GM19023 (cell line): ENCODE data around the gene FRK.
A peak's percentile ranks its signal among the peaks of the same experiment; 100 is the strongest.
"Not testable (repeated sequence)": the region's sequence is repeated elsewhere in the genome, so short reads cannot be mapped to it uniquely, and the experiment has no call there.

Experiments
- ATAC-seq: cut with Tn5 transposase; IDR thresholded peaks from one replicate; pipeline ENCODE4 v1.9.1; 2021; ENCODE audit warnings: mild to moderate bottlenecking, moderate library complexity; ENCODE audit not compliant: unreplicated experiment

Gene FRK

GRCh38 chr6:116074732-116075390, 14.2 kb upstream of the FRK start:
- ATAC-seq: no peak

GRCh38 chr6:116073765-116074440, 13.2 kb upstream of the FRK start:
- no peak for ATAC-seq

GRCh38 chr6:116072368-116072767, 11.7 kb upstream of the FRK start:
- no peak for ATAC-seq

GRCh38 chr6:116070616-116071389, 10.1 kb upstream of the FRK start:
- ATAC-seq: no peak

GRCh38 chr6:116070101-116070500, 9.4 kb upstream of the FRK start:
- no peak for ATAC-seq

GRCh38 chr6:116066789-116067188, 6.1 kb upstream of the FRK start:
- no peak for ATAC-seq

GRCh38 chr6:116064666-116065065, 4.0 kb upstream of the FRK start:
- no peak for ATAC-seq

- ATAC-seq: no peak
Measured at GRCh38 chr6:116062496-116062895, 1.8 kb upstream of the FRK start.

- peak; percentile 66 for ATAC-seq
Measured at GRCh38 chr6:116059713-116060571, 749 bp downstream of the FRK start.

- ATAC-seq: no peak
Measured at GRCh38 chr6:116057766-116058165, 2.9 kb downstream of the FRK start.

- ATAC-seq: no peak
Measured at GRCh38 chr6:116055513-116055912, 5.2 kb downstream of the FRK start.

- ATAC-seq: no peak
Measured at GRCh38 chr6:116051244-116051643, 9.4 kb downstream of the FRK start.

GRCh38 chr6:116050737-116051136, 10.0 kb downstream of the FRK start:
- ATAC-seq: no peak

GRCh38 chr6:116049321-116049720, 11.4 kb downstream of the FRK start:
- no peak for ATAC-seq

- peak; percentile 82 for ATAC-seq
Measured at GRCh38 chr6:116047173-116047933, 13.3 kb downstream of the FRK start.

- ATAC-seq: no peak
Measured at GRCh38 chr6:116046737-116047136, 14.0 kb downstream of the FRK start.

GRCh38 chr6:116046272-116046671, 14.4 kb downstream of the FRK start:
- ATAC-seq: not testable (repeated sequence)

- ATAC-seq: no peak
Measured at GRCh38 chr6:116041934-116042333, 18.8 kb downstream of the FRK start.

- ATAC-seq: no peak
Measured at GRCh38 chr6:116040993-116041392, 19.7 kb downstream of the FRK start.

- ATAC-seq: no peak
Measured at GRCh38 chr6:116036885-116037284, 23.8 kb downstream of the FRK start.
